K562 (cell line): ENCODE data around the gene CHMP3. TPM values are rescaled to one million over a fixed set of nuclear protein-coding genes. Genes with fewer than 3 reads are reported as not detected.

Experiments used
- ATAC-seq: fragments of 200-7000 bp; cut with Tn5 transposase; 3 replicates; pipeline ENCODE4 v1.9.1; 2020; ENCODE audit warnings: moderate library complexity
- BruUV-seq: library from RNA; stranded (reverse); fragments of 400-500 nt; replicated peaks from 2 replicates; lab custom pipeline; 2021; lab: Mats Ljungman, UMichigan
- CTCF ChIA-PET: fragments of 300-600 bp; formaldehyde crosslinking; extraction: SDS; loops from one replicate; lab custom pipeline; 2021; ENCODE audit warnings: low intra/inter-chr PET ratio; lab: Yijun Ruan, JAX
- POLR2A ChIA-PET: fragments of 300-600, 350-650 bp; sonication (Branson Sonifier 250); formaldehyde crosslinking; extraction: SDS; loops from one replicate; lab custom pipeline; 2021; ENCODE audit warnings: antibody characterized with exemption, inconsistent platforms; lab: Yijun Ruan, JAX
- DNase-seq, 4 experiments: peaks; one replicate each; pipeline versions ENCODE4 v3.0.0 to v3.0.0-alpha.2; 2011 to 2018; ENCODE audit warnings: low spot score in 3 of 4, mixed read lengths in 3 of 4; ENCODE audit errors: extremely low read depth in 1 of 4
- FAIRE-seq: peaks from 2 replicates; lab custom pipeline; 2011; peaks lifted over from hg19 to GRCh38; lab: Jason Lieb, UNC
- H2AFZ ChIP-seq: 2 replicates; pipeline ENCODE4 v1.6.0; 2011; ENCODE audit warnings: low read depth, low read length, control low read depth, inconsistent platforms
- H3K27ac ChIP-seq: fragments of 200-600 bp; 3 replicates; pipeline ENCODE4 v1.8.0; 2011; ENCODE audit warnings: low read depth, mild to moderate bottlenecking, control low read depth, inconsistent platforms, low read length, moderate library complexity, mixed read lengths; ENCODE audit errors: extremely low read depth
- H3K27me3 ChIP-seq, 2 experiments: fragments of 300-600 bp in 1 of 2; 2 replicates in 1 of 2; 3 replicates in 1 of 2; pipeline versions ENCODE4 v1.6.0 to v1.8.0; 2011; ENCODE audit warnings: inconsistent platforms in 2 of 2, low read length in 2 of 2, mild to moderate bottlenecking in 1 of 2, mixed read lengths in 1 of 2, moderate library complexity in 1 of 2; ENCODE audit not compliant: control insufficient read depth in 2 of 2, insufficient read depth in 2 of 2
- H3K36me3 ChIP-seq: fragments of 300-600 bp; 3 replicates; pipeline ENCODE4 v1.8.0; 2011; ENCODE audit warnings: mild to moderate bottlenecking, low read length, inconsistent platforms; ENCODE audit not compliant: control insufficient read depth, insufficient read depth
- H3K4me1 ChIP-seq, 2 experiments: fragments of 200-600 bp in 1 of 2; replicated peaks in 1 of 2; 2 replicates in 1 of 2; 3 replicates in 1 of 2; pipeline versions ENCODE4 v1.5.1 to v1.8.0; 2011; ENCODE audit warnings: inconsistent platforms in 2 of 2, low read length in 2 of 2, mild to moderate bottlenecking in 1 of 2, mixed read lengths in 1 of 2, moderate library complexity in 1 of 2; ENCODE audit not compliant: control insufficient read depth in 2 of 2, insufficient read depth in 2 of 2
- H3K4me2 ChIP-seq: 2 replicates; pipeline ENCODE4 v1.6.1; 2011; ENCODE audit warnings: low read length, control low read depth, inconsistent platforms, mixed read lengths; ENCODE audit not compliant: insufficient read depth
- H3K4me3 ChIP-seq: fragments of 200-600 bp; sonication (generic), shearing (Covaris generic); 2 replicates; pipeline ENCODE4 v1.5.1; 2016; ENCODE audit warnings: control low read depth, inconsistent platforms
- H3K79me2 ChIP-seq: fragments of 200-600 bp; 3 replicates; pipeline ENCODE4 v1.8.0; 2011; ENCODE audit warnings: low read length, inconsistent platforms; ENCODE audit not compliant: control insufficient read depth, insufficient read depth
- H3K9ac ChIP-seq, 2 experiments: 2 replicates each; pipeline versions ENCODE4 v1.6.0 to v1.6.1; 2011; ENCODE audit warnings: low read depth in 2 of 2, low read length in 2 of 2, control low read depth in 1 of 2, inconsistent platforms in 1 of 2, mild to moderate bottlenecking in 1 of 2, mixed read lengths in 1 of 2; ENCODE audit not compliant: insufficient read depth in 1 of 2
- H3K9me1 ChIP-seq: one replicate; pipeline ENCODE4 v1.6.0; 2011; ENCODE audit warnings: inconsistent platforms, mild to moderate bottlenecking, low read length, moderate library complexity; ENCODE audit not compliant: control insufficient read depth, insufficient read depth
- H3K9me3 ChIP-seq: replicated peaks from 2 replicates; pipeline ENCODE4 v1.5.1; 2011; ENCODE audit warnings: low read depth, low read length, inconsistent platforms; ENCODE audit not compliant: control insufficient read depth, insufficient read depth
- H4K20me1 ChIP-seq: replicated peaks from 2 replicates; pipeline ENCODE4 v1.6.1; 2011; ENCODE audit warnings: low read length, inconsistent platforms, mixed read lengths; ENCODE audit not compliant: control insufficient read depth, insufficient read depth
- CBX1 ChIP-seq: sonication (generic); IDR thresholded peaks from 2 replicates; pipeline ENCODE4 v1.6.1; 2016; ENCODE audit warnings: antibody characterized with exemption, low read depth, mild to moderate bottlenecking
- CBX3 ChIP-seq, 2 experiments: IDR thresholded peaks; 1 replicate in 1 of 2; 2 replicates in 1 of 2; pipeline ENCODE4 v1.6.1; 2012; ENCODE audit warnings: inconsistent platforms in 2 of 2, low read length in 2 of 2, borderline replicate concordance in 1 of 2, control low read depth in 1 of 2
- CBX5 ChIP-seq: IDR thresholded peaks from 2 replicates; pipeline ENCODE4 v1.6.1; 2014; ENCODE audit warnings: low read depth, borderline replicate concordance
- CC2D1A ChIP-seq: fragments of 450-650 bp; IDR thresholded peaks from 2 replicates; pipeline ENCODE4 v1.6.1; 2017; ENCODE audit warnings: mild to moderate bottlenecking
- FOXJ2 ChIP-seq: fragments of 200-800 bp; sonication (Bioruptor generic); IDR thresholded peaks from 2 replicates; pipeline ENCODE4 v1.6.1; 2016; ENCODE audit warnings: missing genetic modification characterization, missing compliant biosample characterization
- HDGF ChIP-seq: fragments of 450-650 bp; IDR thresholded peaks from 2 replicates; pipeline ENCODE4 v1.6.1; 2016
- IFI16 ChIP-seq: fragments of 250-450 bp; sonication (Bioruptor Pico); IDR thresholded peaks from 2 replicates; pipeline ENCODE4 v2.1.2; 2022; ENCODE audit warnings: mild to moderate bottlenecking, inconsistent platforms
- TRIM24 ChIP-seq, 2 experiments: fragments of 450-650 bp; IDR thresholded peaks; 2 replicates each; pipeline ENCODE4 v1.6.1; 2016
- TRIM28 ChIP-seq: fragments of 450-650 bp; IDR thresholded peaks from 2 replicates; pipeline ENCODE4 v1.6.1; 2017
- ZFP36 ChIP-seq: fragments of 150-350 bp; IDR thresholded peaks from 2 replicates; pipeline ENCODE4 v1.6.1; 2018; ENCODE audit warnings: low read length, low read depth; ENCODE audit not compliant: partially characterized antibody
- ZNF23 ChIP-seq: fragments of 250-450 bp; sonication (Bioruptor Pico); IDR thresholded peaks from 2 replicates; pipeline ENCODE4 v1.4.0; 2020; ENCODE audit warnings: mild to moderate bottlenecking
- ZNF280A ChIP-seq: fragments of 450-650 bp; IDR thresholded peaks from 2 replicates; pipeline ENCODE4 v1.6.1; 2018; ENCODE audit warnings: mild to moderate bottlenecking, low read depth; ENCODE audit not compliant: partially characterized antibody
- ZNF354B ChIP-seq: fragments of 250-450 bp; sonication (Bioruptor Pico); IDR thresholded peaks from 2 replicates; pipeline ENCODE4 v1.4.0; 2020
- ZNF41 ChIP-seq: fragments of 250-450 bp; sonication (Bioruptor Pico); conservative IDR thresholded peaks from 2 replicates; pipeline ENCODE4 v1.4.0; 2020; ENCODE audit warnings: mild to moderate bottlenecking
- ZNF561 ChIP-seq: fragments of 450-650 bp; formaldehyde crosslinking; conservative IDR thresholded peaks from 2 replicates; pipeline ENCODE4 v1.4.0; 2020; ENCODE audit warnings: mild to moderate bottlenecking, moderate library complexity
- ZNF57 ChIP-seq: fragments of 450-650 bp; formaldehyde crosslinking; IDR thresholded peaks from 2 replicates; pipeline ENCODE4 v1.4.0; 2020; ENCODE audit warnings: mild to moderate bottlenecking, moderate library complexity
- WGBS: fragments of 100-300 bp; shearing (Covaris generic); methylation state at CpG from one replicate; pipeline ENCODE4 v1.1.6; 2016; ENCODE audit warnings: low coverage, mixed read lengths; ENCODE audit not compliant: insufficient coverage; ENCODE audit errors: missing lambda C conversion rate; 5-methylcytosine and 5-hydroxymethylcytosine counted together
- in situ Hi-C: fragments of 300-500 bp; cut with MboI; formaldehyde crosslinking; loops from 4 replicates; pipeline ENCODE4 v1.15.0; 2018; ENCODE audit warnings: inconsistent platforms, mixed read lengths
- intact Hi-C: fragments of 100-400 bp; cut with micrococcal nuclease; formaldehyde crosslinking; loops from 2 replicates; pipeline ENCODE4 v1.14.2; 2022
- polyA plus RNA-seq, 8 experiments: library from polyadenylated mRNA; depleted of rRNA in 4 of 8; stranded (reverse) in 5 of 8; unstranded in 3 of 8; fragments of >200 nt; fragmentation: Nextera tagmentation in 2 of 8; fragmentation: Illumina TruSeq in 1 of 8; extraction: Ambion mirVana in 2 of 8; extraction: Trizol in 1 of 8; gene quantifications; 2 replicates each; pipeline versions ENCODE4 v1.2.1 to v1.2.3, GENCODE V29; 2011 to 2014; ENCODE audit warnings: inconsistent platforms in 1 of 8, missing spikeins in 1 of 8
- total RNA-seq, 7 experiments: library from RNA; depleted of rRNA in 6 of 7; stranded (reverse); fragments of >200 nt in 6 of 7; fragmentation: Illumina TruSeq in 2 of 7; extraction: Trizol in 2 of 7; gene quantifications; 2 replicates each; pipeline versions ENCODE4 v1.2.1 to v1.2.3, GENCODE V29; 2011 to 2021; ENCODE audit warnings: low replicate concordance in 1 of 7

Gene CHMP3
- total and polyA plus RNA-seq, 9 of the 15 experiments (the other 6 are each of a cell fraction or from before 2014, with no cell fraction given), result 20.6 to 52.5 (median 31.7) TPM

GRCh38 chr2:86500325-86501083, 62.7 kb downstream of the CHMP3 start:
- POLR2A ChIA-PET, result no interaction called here
- intact Hi-C loops (no loop called here), in situ Hi-C loops (no loop called here)
- Histone ChIP-seq H3K4me2 (no peak overlapping the region), H3K9me3 (peaks cover 7% of the 10 kb centered on the region), H2AFZ (no peak overlapping the region), H3K79me2 (no peaks in the 10 kb centered on the region), H3K27ac (no peak overlapping the region), H4K20me1 (no peaks in the 10 kb centered on the region), H3K4me3 (no peak overlapping the region), H3K9me1 (no peaks in the 10 kb centered on the region), H3K36me3 (peaks cover 28% of the 10 kb centered on the region), H3K27me3 (no peaks in the 10 kb centered on the region), H3K4me1 (no peaks in the 10 kb centered on the region), H3K9ac (no peak overlapping the region)
- ATAC-seq (no peak), FAIRE-seq (no peak), DNase-seq (peak in 1 of 4 experiments; percentile 32)
- 85% methylated on average over 2 of the region's 2 CpGs for WGBS
- no TSS peak for BruUV-seq
- CTCF ChIA-PET, result no interaction called here
- TF ChIP-seq ZNF57 (no peak), CBX1 (peak; percentile 90), ZNF354B (no peak), ZNF41 (CRISPR knock-in tag) (no peak), HDGF (no peak), ZNF280A (peak; percentile 80), FOXJ2 (no peak), IFI16 (CRISPR knock-in tag) (no peak), TRIM28 (peak; percentile 79), CC2D1A (no peak), CBX3 (IDR thresholded peaks at IDR 0.05; ENCODE audit: borderline replicate concordance in 1 of 2, low read length in 2 of 2) (peak in 1 of 2 experiments; percentile 88; a peak in 2 of 3 replicates), ZNF561 (CRISPR knock-in tag) (no peak), CBX5 (peak; percentile 90), TRIM24 (IDR thresholded peaks at IDR 0.05) (0 out of 4 replicates have a peak, but pooled peaks of 1 of the 2 experiments have one; percentile 24), ZFP36 (peak; percentile 41), ZNF23 (CRISPR knock-in tag) (no peak)
